ENCODE measurements around the gene BLOC1S2.
"Not testable (repeated sequence)": the region's sequence is repeated elsewhere in the genome, so short reads cannot be mapped to it uniquely, and the experiment has no call there.

BLOC1S2 gene

DNA sequence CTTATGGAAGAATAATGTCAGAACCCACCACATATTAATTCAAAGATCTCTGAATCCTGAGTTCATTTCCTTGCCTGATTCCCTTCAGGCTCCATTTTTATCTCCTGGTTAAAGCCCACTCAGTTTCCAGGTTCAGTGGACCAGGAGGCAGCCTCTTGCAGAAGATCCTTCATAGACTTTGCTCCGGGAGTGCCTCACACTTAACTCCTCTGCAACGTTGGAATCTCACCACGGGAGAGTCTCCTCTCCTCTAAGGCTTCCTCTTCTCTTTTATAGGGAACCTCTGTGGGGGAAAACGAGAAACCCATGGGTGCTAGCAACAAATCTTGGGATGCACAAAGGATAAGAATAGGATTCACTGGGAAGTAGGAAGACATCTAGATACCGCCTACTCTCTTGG, 1.7 kb upstream of the BLOC1S2 start:
- no peak for TF ChIP-seq CTCF (IDR thresholded peaks at IDR 0.05; ENCODE audit: extremely low read depth, missing control alignments)

DNA sequence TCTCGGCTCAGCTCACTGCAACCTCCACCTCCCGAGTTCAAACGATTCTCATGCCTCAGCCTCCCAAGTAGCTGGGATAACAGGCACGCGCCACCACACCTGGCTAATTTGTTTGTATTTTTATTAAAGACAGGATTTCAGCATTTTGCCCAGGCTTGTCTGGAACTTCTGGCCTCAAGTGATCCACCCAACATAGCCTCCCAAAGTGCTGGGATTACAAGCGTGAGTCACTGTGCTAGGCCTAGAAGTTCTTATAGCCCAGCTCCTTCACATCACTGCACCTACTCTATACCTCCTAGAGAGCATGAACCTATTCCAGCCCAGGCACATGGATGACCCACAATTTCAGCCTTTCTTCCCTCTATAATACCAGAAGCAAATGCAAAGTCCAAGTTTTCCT, 1.3 kb upstream of the BLOC1S2 start:
- TF ChIP-seq CTCF (IDR thresholded peaks at IDR 0.05; ENCODE audit: extremely low read depth, missing control alignments) = no peak
- DNase-seq (ENCODE audit: low spot score) = no peak

More for the DNA sequence above, 1.7 kb upstream of the BLOC1S2 start:
- DNase-seq (ENCODE audit: low spot score) = no peak

GRCh38 chr10:100285326-100285725, 1.2 kb downstream of the BLOC1S2 start:
- not testable (repeated sequence) for DNase-seq (ENCODE audit: low spot score)

GRCh38 chr10:100282907-100283306, 3.6 kb downstream of the BLOC1S2 start:
- TF ChIP-seq CTCF (IDR thresholded peaks at IDR 0.05; ENCODE audit: extremely low read depth, missing control alignments) = no peak
- no peak for DNase-seq (ENCODE audit: low spot score)

DNA sequence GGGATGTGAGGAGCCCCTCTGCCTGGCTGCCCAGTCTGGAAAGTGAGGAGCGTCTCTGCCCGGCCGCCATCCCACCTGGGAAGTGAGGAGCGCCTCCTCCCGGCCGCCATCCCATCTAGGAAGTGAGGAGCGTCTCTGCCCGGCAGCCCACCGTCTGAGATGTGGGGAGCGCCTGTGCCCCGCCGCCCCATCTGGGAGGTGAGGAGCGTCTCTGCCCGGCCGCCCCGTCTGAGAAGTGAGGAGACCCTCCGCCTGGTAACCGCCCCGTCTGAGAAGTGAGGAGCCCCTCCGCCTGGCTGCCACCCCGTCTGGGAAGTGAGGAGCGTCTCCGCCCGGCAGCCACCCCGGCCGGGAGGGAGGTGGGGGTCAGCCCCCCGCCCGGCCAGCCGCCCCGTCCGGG, 9.5 kb downstream of the BLOC1S2 start:
- not testable (repeated sequence) for DNase-seq (ENCODE audit: low spot score)

DNA sequence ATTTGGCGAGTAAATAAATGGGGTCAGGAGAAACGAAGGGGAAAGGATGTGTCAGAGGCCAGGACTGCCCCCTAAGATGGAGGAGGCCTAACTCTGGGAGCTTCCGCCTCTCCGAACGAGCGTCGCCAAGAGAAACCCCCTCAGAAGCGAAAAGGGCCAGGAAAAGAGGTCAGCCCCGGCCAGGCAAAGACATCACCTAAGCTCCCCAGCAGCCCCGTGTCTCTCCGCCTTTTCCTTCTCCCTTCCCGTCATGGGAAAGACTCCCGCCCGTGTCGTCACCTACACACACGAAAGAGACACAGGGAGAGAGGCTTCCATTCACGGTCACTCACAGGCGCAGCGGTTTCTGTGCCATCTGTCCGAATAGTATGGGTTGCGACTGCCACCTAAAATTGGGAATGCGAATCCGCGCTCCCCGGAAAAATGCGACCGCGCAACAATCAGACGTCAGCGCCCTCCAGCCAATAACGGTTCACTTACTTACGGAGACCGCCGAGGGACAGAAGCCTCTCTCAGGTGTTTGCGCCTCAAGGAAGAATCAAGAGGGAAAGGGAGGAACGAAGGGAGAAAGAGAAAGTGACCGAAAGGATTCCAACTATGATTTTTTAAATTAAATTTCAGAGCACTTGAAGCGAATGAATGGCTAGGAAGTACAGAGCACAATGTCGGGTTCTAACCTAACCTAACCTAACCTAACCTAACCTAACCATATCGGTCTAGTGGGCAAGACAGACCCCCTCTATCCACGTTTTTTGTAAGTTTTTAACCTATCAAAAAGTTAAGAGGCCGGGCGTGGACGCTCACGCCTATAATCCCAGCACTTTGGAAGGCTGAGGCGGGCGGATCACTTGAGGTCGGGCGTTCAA, 19.0 kb downstream of the BLOC1S2 start, which contains the start of gene CWF19L1:
Gene CWF19L1 (minus strand): TSS at position 400 of the 866 bp plus-strand sequence. CDS start 45 bp downstream, at position 355.
- TF ChIP-seq CTCF (IDR thresholded peaks at IDR 0.05; ENCODE audit: extremely low read depth, missing control alignments) = no peak
- DNase-seq (ENCODE audit: low spot score) = peak; percentile 81

GRCh38 chr10:100265821-100266485, 20.5 kb downstream of the BLOC1S2 start:
- DNase-seq (ENCODE audit: low spot score) = no peak
- TF ChIP-seq CTCF (IDR thresholded peaks at IDR 0.05; ENCODE audit: extremely low read depth, missing control alignments) = no peak

GRCh38 chr10:100254191-100254590, 32.3 kb downstream of the BLOC1S2 start:
- DNase-seq (ENCODE audit: low spot score) = no peak
- no peak for TF ChIP-seq CTCF (IDR thresholded peaks at IDR 0.05; ENCODE audit: extremely low read depth, missing control alignments)

Measured in GM20000 (cell line).